Spleen (tissue), 7 donors: ENCODE measurements around the gene ZNF319.

Experiments
- POLR2A ChIP-seq, 3 donors: fragments of 450-650 bp; IDR thresholded peaks; one replicate each; pipeline ENCODE4 v1.5.1; 2017; ENCODE audit warnings: antibody characterized with exemption in 3 of 3, mild to moderate bottlenecking in 1 of 3
- POLR2AphosphoS5 ChIP-seq, 3 donors: sonication (generic); formaldehyde crosslinking; IDR thresholded peaks; one replicate each; pipeline ENCODE4 v1.5.1; 2017; ENCODE audit warnings: antibody characterized with exemption in 3 of 3
- TF ChIP-seq, protein P1 (sequence below), 11 experiments: fragments of 200-600 bp in 7 of 11; fragments of 450-650 bp in 4 of 11; sonication (generic) in 4 of 11; IDR thresholded peaks in 8 of 11; conservative IDR thresholded peaks in 3 of 11; 1 replicate in 7 of 11; 2 replicates in 4 of 11; pipeline versions ENCODE4 v1.4.0 to v1.8.0; 2016 to 2021; ENCODE audit warnings: antibody characterized with exemption in 11 of 11, inconsistent platforms in 4 of 11, mild to moderate bottlenecking in 1 of 11
- donor health status: DM: no; HTN: no; CAD: no; lungs with moderate emphysema.
- donor health status: DM: no; HTN: no; CAD: no.
- donor health status: DM: no; HTN: no; CAD: no.

DNA sequence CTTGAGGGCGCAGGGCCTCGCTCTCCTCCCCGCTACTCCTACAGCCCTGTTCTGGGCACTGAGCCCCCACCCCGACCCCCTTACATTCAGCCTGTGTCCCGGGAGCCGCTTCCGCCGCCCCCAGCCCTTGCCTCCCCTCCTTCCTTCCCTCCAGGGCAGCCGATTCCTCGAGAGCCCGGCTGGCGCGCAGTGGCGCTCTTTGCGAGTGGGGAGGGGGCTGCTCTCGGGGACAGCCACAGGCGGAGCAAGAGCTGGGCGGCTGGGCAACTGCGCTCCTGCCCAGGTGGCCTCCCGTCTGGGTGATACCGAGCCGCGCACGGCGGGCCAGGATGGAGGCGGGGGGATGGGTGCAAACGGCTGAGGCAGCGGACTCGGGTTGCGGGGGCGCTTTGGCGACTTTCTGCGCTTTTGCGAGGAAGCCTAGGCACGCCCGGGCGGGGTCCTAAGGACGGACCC is 26.3 kb upstream of the ZNF319 start:
- TF ChIP-seq POLR2A (IDR thresholded peaks at IDR 0.05) = no peak
- no peak for TF ChIP-seq POLR2AphosphoS5 (IDR thresholded peaks at IDR 0.05)
- TF ChIP-seq, protein P1, sequence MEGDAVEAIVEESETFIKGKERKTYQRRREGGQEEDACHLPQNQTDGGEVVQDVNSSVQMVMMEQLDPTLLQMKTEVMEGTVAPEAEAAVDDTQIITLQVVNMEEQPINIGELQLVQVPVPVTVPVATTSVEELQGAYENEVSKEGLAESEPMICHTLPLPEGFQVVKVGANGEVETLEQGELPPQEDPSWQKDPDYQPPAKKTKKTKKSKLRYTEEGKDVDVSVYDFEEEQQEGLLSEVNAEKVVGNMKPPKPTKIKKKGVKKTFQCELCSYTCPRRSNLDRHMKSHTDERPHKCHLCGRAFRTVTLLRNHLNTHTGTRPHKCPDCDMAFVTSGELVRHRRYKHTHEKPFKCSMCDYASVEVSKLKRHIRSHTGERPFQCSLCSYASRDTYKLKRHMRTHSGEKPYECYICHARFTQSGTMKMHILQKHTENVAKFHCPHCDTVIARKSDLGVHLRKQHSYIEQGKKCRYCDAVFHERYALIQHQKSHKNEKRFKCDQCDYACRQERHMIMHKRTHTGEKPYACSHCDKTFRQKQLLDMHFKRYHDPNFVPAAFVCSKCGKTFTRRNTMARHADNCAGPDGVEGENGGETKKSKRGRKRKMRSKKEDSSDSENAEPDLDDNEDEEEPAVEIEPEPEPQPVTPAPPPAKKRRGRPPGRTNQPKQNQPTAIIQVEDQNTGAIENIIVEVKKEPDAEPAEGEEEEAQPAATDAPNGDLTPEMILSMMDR (IDR thresholded peaks at IDR 0.05 in 8 of 11, conservative IDR thresholded peaks at IDR 0.05 in 3 of 11) = no peak
